ENCODE results near the gene LUZP1.

The LUZP1 gene

DNA sequence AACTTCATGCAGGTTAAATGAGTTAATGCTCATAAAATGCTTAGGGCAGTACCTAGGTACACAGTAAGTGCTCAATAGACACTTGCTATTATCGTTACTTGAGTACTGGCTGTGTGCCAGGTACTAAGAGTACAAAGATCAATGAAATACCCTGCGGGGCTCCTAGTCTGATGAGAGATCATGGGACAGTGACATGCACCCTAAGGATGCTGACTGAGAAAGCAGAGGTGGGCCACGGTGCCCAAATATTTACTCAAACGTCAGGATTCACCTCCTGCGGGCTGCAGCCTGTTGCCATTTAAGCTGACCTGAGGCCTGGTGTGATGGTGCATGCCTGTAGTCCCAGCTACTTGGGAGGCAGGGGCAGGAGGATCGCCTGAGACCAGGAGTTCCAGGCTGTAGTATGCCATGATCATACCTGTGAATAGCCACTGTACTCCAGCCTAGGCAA, 19.8 kb upstream of the LUZP1 start:
- peak in 1 of 2 experiments; percentile 24 for DNase-seq

- no peak for DNase-seq
Measured at GRCh38 chr1:23187637-23188036, 19.0 kb upstream of the LUZP1 start.

DNA sequence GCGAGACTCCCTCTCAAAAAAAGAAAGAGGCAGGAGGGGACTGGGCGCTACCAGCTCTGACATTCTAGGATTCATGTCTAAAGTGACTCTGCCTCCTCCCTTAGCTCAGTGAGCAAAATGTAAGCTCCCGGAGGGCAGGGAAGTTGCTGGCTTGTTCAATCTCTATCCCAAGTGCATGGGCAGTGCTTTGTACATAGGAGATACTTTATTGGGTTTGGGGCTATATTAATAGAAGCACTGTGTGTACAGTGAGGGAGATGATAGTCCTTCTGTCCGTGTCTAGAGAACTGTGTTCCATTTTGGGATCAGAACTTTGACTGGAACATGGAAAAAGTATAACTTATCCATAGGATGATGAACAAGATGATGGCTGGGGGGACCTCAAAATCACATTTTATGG, 16.7 kb upstream of the LUZP1 start:
- no peak for DNase-seq

DNA sequence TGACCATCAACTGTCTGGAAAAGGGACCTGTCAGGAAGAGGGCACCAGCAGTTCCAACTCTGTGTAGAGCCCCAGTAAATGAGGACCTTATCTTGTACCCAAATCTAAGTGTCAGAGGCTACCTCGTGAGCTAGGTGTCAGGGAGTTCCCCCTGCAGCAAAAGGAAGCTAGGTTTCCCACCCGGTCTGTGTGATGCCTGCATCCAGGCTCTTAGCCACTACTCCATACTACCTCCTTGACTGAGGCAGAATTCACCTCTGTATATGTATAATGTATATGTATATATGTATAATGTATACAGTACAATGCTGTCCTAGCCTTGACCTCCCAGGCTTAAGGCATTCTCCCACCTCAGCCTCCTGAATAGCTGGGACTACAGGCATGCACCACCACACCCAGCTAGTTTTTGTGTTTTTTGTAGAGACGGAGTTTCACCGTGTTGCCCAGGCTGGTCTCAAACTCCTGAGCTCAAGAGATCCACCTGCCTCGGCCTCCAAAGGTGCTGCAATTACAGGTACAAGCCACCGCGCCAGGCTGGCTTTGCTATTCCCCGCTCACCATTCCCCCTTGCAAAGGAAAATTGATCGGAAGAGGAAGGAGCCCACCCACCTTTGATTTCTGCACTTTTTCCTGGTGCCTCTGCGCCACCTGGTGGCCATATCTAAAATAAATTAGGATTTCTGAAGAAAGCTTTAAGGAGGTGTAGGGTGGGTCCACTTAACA, 15.7 kb upstream of the LUZP1 start:
- peak; percentile 48 to 61 for DNase-seq

- no peak for DNase-seq
Measured at GRCh38 chr1:23179862-23180261, 11.2 kb upstream of the LUZP1 start.

- DNase-seq, result no peak
Measured at GRCh38 chr1:23178950-23179349, 10.3 kb upstream of the LUZP1 start.

- DNase-seq, result no peak
Measured at GRCh38 chr1:23178414-23178813, 9.8 kb upstream of the LUZP1 start.

DNA sequence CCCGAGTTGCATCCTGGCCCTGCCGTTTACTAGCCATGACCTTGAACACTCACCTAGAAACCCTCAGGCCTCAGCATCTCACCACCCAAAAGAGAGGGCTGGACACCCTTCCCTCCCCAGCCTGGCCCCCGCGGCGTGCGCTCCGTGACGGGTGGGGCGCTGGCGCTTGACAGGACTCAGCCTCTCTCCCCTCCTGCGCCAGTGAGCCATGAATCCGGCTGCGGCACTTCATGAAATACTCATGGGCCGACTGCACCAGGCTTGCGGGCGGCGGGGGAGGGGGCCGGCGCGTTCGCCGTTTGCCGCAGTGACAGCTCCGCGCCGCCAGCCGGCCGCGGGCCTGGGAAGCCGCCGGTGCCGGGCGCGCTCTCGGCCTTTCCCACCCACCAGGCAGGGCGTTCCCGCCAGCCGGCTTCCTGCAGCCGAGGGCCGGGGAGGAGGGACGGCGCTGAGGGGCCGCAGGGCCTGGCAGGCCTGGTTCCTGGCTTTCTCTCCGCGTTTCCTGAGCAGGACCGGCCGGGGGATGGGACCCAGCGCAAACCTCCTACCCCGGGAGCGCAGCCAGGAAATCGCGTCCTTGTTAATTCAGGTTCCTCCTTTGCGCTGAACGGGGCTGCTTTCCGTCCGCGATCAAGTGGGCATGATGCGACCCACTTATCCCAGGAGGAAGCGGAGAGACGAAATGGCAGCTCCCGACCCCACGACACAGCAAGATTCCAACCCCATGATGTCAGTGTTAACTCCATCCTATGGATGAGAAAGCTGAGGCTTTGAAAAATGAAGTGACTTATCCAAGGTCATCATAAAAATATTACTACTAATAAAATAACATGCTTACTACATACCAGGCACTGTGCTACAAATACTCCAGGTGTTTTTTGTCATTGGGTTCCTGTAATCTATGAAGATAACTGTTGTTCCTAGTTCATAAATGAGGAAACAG, 9.1 kb upstream of the LUZP1 start:
- peak; percentile 77 to 83 for DNase-seq

GRCh38 chr1:23177031-23177430, 8.4 kb upstream of the LUZP1 start:
- no peak for DNase-seq

DNA sequence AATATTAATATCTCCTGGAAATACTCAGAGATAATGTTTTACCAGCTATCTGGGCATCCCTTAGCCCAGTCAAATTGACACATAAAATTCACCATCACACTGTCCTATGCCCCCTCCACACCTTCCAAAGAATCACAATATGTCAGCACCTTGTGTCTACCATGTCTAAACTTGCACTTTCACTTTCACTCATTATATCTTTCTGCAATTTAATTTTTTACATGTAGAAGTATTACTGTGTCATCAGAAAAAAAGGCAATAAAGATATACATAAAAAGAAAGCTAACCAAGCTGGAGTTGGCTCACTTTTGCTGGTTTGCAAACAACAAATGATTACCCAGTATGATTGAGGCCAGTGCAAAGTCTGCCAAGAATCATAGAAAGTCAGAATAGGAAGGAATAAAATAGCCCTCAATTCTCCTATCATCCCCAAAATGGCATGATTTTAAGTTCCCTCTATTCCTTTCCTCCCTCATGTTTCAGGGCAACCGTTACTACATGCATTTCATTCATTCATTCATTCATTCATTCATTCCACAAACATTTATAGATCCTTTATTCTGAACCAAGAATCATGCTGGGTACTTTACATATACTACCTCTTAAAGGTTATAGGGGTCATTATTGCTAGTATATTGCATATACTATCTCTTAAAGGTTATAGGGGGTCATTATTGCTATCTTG, 5.9 kb upstream of the LUZP1 start:
- no peak for DNase-seq

- no peak for DNase-seq
Measured at GRCh38 chr1:23171181-23171755, 2.6 kb upstream of the LUZP1 start.

DNA sequence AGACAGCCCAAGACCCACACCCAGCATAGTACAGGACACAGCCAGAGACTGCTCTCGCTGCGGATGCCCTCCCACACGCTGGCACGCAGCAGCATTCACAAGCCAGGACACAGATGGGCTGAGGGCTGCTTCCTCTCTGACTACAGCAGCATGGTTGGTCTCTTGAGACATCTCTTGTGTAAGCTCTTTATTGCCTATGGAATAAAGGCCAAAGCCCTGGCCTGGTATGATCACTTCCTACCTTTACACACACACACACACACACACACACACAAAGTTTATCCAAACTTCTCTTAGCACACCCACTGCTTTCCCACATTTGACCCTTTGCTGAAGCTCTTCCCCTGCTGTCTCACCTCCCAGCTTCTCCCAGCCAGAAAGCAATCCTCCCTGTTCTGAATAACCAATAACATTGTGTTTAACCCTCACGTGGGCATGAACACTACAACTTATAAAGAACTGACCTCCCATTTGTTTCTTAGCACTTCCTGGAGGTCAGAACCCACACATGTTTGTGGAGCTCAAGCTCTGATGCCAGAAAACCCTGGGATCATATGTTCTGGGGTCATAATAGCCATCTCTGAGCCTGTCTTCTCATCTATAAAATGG, 1.2 kb upstream of the LUZP1 start:
- no peak for DNase-seq

GRCh38 chr1:23169195-23169575, 529 bp upstream of the LUZP1 start:
- DNase-seq, result no peak

- peak in 1 of 2 experiments; percentile 24 for DNase-seq
Measured at GRCh38 chr1:23168079-23168444, 594 bp downstream of the LUZP1 start.

DNA sequence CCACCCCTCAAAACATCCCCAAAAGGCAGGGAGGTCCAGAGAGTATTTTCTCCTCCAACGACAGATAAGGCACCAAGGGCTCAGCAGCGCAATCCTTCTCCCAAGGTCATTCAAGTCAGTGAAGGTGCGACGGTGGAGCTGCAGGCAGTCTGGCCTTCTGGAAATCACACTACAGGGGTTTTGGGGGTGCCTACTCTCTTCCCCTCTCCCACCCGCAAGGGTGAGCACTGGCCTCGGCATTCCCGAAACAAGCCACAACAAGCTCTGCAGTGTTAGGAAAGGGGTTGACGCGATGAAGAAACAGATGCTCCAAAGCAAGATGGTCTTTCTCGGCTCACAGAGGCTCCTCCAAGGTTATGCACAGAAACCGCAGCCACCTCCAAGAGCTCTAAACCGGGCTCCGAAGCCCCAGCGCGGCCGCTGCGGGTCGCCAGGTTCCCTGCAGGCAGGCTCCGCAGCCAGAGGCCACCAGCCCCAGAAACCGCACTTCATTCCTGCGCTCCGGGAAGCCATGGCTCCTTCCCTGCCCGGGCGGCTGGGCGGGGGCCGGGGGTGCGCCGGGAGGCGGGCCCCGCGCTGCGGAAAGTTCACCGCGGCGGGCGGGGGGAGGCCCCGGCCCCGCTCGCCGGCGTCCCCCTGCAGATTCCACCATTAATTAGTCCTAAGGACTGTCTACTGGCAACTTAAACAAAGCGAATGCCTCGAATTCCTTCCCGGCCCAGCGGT, 1.1 kb downstream of the LUZP1 start:
- DNase-seq, result no peak

DNA sequence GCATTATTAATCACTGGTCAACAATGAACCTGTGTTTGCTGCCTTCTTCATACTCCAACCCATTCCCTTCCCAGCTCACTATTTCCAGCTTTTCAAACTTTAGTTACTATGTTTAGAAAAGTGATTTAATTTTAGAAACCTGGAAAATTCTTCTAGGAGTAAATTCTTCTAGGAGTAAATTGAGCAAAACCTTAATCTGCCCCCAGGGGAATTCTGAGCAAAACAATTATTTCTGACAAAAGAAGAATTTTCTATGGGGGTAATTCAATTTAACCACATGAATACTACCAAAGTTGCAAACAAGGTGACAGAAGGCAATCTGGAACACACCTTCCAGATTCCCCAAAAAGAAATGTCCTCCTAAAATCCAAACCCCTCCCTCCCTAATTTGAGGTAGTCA, 1.8 kb downstream of the LUZP1 start:
- no peak for DNase-seq

DNA sequence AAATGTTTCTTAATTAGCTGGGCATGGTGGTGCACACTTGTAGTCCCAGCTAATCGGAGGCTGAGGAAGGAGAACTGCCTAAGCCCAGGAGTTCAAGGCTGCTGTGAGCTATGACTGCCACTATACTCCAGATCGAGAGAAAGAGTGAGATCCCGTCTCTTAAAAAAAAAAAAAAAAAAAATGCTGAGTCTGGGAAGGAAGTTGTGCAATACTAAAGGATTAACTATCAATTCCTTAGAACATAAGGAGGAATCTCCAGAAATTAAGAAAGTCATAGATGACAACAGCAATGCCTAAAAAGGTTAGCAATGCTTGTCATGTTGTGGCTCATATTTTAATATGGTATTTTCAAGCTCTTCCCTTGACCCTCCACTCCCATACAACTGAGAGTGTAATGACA, 5.3 kb downstream of the LUZP1 start:
- DNase-seq, result no peak

GRCh38 chr1:23159963-23160877, 8.4 kb downstream of the LUZP1 start:
- DNase-seq, result no peak

- DNase-seq, result no peak
Measured at GRCh38 chr1:23156940-23157339, 11.7 kb downstream of the LUZP1 start.

GRCh38 chr1:23152966-23153684, 15.5 kb downstream of the LUZP1 start:
- no peak for DNase-seq

Measured in NCI-H2081 (cell line).